ENCODE data around the gene B4GALNT4.

The B4GALNT4 gene

GRCh38 chr11:380095-380480 lies 10.8 kb downstream of the B4GALNT4 start:
- in situ Hi-C loops (cut with MboI; ENCODE audit: low sequenced_read_pairs, unreplicated experiment), result no loop called here
- TF ChIP-seq CTCF (IDR thresholded peaks at IDR 0.05; ENCODE audit: borderline replicate concordance, control extremely low read depth, extremely low read depth, insufficient read depth, missing control alignments), result no peak

GRCh38 chr11:380491-380890 lies 11.2 kb downstream of the B4GALNT4 start:
- no peak for TF ChIP-seq CTCF (IDR thresholded peaks at IDR 0.05; ENCODE audit: borderline replicate concordance, control extremely low read depth, extremely low read depth, insufficient read depth, missing control alignments)
- in situ Hi-C loops (cut with MboI; ENCODE audit: low sequenced_read_pairs, unreplicated experiment), result no loop called here
- no peak for DNase-seq (ENCODE audit: low spot score)

More at GRCh38 chr11:380095-380480, 10.8 kb downstream of the B4GALNT4 start:
- DNase-seq (ENCODE audit: low spot score), result no peak

GRCh38 chr11:380996-381395 lies 11.7 kb downstream of the B4GALNT4 start:
- TF ChIP-seq CTCF (IDR thresholded peaks at IDR 0.05; ENCODE audit: borderline replicate concordance, control extremely low read depth, extremely low read depth, insufficient read depth, missing control alignments), result no peak
- no peak for DNase-seq (ENCODE audit: low spot score)
- in situ Hi-C loops (cut with MboI; ENCODE audit: low sequenced_read_pairs, unreplicated experiment), result no loop called here

- in situ Hi-C loops (cut with MboI; ENCODE audit: low sequenced_read_pairs, unreplicated experiment), result no loop called here
- no peak for TF ChIP-seq CTCF (IDR thresholded peaks at IDR 0.05; ENCODE audit: borderline replicate concordance, control extremely low read depth, extremely low read depth, insufficient read depth, missing control alignments)
- no peak for DNase-seq (ENCODE audit: low spot score)
Observed at GRCh38 chr11:381501-382072, 12.3 kb downstream of the B4GALNT4 start.

- TF ChIP-seq CTCF (IDR thresholded peaks at IDR 0.05; ENCODE audit: borderline replicate concordance, control extremely low read depth, extremely low read depth, insufficient read depth, missing control alignments), result no peak
- in situ Hi-C loops (cut with MboI; ENCODE audit: low sequenced_read_pairs, unreplicated experiment), result no loop called here
- DNase-seq (ENCODE audit: low spot score), result no peak
Observed at GRCh38 chr11:382081-382629, 12.9 kb downstream of the B4GALNT4 start.

GRCh38 chr11:383431-383830 lies 14.1 kb downstream of the B4GALNT4 start:
- no peak for DNase-seq (ENCODE audit: low spot score)
- TF ChIP-seq CTCF (IDR thresholded peaks at IDR 0.05; ENCODE audit: borderline replicate concordance, control extremely low read depth, extremely low read depth, insufficient read depth, missing control alignments), result no peak
- in situ Hi-C loops (cut with MboI; ENCODE audit: low sequenced_read_pairs, unreplicated experiment), result no loop called here
